B cell (primary cell): ENCODE data around the gene VANGL2.

Source experiments
- CTCF ChIP-seq: fragments of 200-600 bp; IDR thresholded peaks from one replicate; pipeline ENCODE4 v1.8.0; 2022; ENCODE audit warnings: antibody characterized with exemption, mild to moderate bottlenecking
- EZH2 ChIP-seq: IDR thresholded peaks from 2 replicates; pipeline ENCODE4 v1.6.1; 2012; ENCODE audit warnings: borderline replicate concordance, low read depth, mild to moderate bottlenecking, moderate library complexity, low read length; ENCODE audit not compliant: insufficient read depth, poor library complexity, severe bottlenecking

GRCh38 chr1:160365325-160365724 lies 35.0 kb upstream of the VANGL2 start:
- TF ChIP-seq CTCF (no peak), EZH2 (no peak)
